SH-SY5Y (cell line): ENCODE results near the gene TAAR6.

Experiments used
- GATA2 ChIP-seq: IDR thresholded peaks from 2 replicates; pipeline ENCODE4 v1.6.1; 2011; ENCODE audit warnings: mild to moderate bottlenecking, low read depth, low read length
- GATA3 ChIP-seq: IDR thresholded peaks from 2 replicates; pipeline ENCODE4 v1.6.1; 2011; ENCODE audit warnings: low read depth, mild to moderate bottlenecking, low read length, moderate library complexity

TAAR6 gene

DNA sequence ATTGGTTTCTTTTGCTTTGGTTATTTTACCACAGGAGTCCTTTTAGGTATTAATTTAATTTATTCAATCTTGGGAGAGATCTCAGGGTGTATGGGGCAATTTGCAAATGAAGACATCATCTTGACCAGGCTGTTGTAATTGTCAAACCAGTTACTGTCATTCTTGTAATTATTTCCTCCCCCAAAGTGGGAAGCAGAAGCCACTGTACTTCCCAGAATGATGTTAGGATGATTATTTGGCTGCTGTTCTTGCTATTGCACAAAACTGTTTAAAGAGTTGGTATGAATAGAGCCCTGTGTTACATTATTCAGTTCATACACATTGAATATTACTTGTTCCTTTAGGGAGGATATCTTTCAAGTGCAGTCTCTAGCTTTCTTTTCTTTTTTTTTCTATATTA lies 1.7 kb downstream of the TAAR6 start:
- TF ChIP-seq GATA3 (no peak), GATA2 (no peak)

DNA sequence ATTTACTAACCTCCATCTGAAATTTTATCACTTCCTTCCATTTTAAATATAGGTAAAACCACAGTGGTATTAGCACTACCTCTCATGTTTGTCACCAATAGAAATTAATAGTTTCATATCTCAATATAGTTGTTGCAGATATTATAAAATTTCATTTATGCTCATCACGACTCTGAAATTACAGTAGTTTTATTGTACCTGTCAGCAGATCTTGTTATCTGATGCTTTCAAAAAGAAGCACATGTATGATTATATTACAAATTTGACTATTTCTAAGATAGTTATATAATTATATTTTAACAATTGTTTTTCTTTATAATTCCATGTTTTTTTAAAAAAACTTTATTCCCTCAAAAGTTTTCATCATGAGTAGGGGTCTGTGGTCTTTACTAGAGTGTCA lies 14.6 kb downstream of the TAAR6 start:
- TF ChIP-seq GATA3, result no peak
- TF ChIP-seq GATA2, result no peak

DNA sequence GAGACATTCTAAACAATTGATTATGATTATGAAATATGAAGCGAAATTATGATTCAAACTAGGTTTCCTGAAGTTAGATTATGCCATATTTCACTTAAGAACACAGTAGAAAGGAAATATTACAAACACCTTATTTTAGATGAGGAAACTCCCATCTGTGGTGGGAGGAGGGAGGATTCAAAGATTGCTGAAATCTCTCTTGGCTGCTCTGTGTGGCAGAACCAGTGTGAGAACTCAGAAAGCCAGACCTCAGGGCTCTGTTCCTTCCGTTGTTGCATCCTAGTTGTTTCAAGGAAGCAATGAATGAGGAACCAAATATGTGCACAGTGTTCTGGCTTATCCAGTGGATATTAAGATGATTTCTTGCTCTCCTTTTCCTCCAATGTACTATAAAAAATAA lies 17.3 kb downstream of the TAAR6 start:
- no peak for TF ChIP-seq GATA2
- TF ChIP-seq GATA3, result no peak

DNA sequence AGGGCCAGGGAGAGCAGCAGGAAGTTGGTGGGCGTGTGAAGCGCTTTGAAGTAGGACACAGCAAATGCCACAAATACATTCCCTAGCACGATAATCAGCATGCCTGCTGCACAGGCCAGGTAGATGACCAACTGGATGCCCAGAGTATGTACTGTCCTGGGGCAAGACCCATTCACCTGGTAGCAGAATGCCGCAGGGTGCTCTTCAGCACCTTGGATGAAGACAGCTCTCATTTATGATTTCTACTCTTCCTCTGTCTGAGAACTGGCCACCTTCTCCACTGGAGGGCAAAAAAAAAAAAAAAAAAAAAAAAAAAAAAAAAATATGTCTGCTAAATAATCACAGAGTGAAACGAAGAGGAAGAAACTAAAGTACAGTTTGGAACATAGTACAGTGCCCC lies 19.3 kb downstream of the TAAR6 start, which contains the start of gene TAAR5:
TSS of gene TAAR5 (minus strand) at position 288 of the 400 bp plus-strand sequence. CDS start at position 233, 55 bp downstream.
- no peak for TF ChIP-seq GATA3
- no peak for TF ChIP-seq GATA2

DNA sequence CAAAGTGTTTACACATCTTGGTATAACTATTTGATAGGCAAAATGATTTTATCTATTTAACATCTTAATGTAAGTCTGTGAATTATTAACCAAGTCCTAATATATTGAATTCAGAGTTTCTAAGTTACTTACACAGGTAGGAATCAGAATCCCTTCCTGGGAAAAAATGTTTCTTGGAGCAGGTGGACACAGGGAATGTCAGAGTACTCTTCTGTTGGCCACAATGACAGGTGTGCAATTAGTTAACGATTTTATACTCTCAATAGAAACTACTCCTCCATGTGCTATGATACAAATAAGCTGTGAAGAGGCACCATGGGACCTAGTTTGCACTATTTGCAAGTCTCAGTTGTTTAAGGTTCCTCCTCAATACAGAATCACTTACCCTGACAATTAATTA lies 20.2 kb downstream of the TAAR6 start:
- no peak for TF ChIP-seq GATA2
- no peak for TF ChIP-seq GATA3

DNA sequence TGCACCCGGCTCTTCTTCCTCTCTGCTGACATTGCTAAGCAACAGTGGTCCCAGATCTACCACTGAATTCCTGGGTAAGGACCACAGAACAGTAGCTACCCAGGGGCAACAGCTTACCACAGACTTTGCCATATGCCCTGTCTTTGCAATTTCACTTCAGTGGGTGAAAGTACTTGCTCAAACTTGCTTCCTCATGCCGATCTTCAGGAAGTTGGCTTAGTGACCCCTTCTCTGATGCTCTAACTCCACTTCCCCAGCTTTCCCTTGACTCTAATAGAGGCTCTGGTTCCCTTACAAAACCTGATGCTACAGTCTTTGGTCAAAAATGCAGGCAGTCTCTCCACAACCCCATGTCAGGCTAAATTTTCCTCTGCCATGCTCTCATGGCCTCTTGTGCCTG lies 22.7 kb downstream of the TAAR6 start:
- TF ChIP-seq GATA2 (no peak), GATA3 (no peak)

DNA sequence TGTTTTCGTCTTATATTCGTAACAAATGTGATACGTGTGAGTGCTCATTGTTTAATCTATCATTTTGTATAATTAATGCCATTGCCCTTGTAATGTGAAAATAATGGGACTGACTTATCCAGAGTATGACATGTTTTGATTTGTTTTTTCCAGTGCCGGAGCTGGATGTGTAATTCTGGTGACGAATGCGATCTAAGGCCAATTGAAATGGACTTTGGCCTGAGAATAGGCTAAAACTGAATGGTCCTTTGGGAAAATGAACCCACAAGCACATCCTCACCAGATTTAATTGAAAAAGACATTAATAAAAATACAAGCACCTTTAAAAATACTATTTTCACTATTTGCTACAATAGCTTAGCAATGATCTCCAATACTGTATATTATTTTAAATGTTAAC lies 26.1 kb downstream of the TAAR6 start:
- TF ChIP-seq GATA3, result no peak

DNA sequence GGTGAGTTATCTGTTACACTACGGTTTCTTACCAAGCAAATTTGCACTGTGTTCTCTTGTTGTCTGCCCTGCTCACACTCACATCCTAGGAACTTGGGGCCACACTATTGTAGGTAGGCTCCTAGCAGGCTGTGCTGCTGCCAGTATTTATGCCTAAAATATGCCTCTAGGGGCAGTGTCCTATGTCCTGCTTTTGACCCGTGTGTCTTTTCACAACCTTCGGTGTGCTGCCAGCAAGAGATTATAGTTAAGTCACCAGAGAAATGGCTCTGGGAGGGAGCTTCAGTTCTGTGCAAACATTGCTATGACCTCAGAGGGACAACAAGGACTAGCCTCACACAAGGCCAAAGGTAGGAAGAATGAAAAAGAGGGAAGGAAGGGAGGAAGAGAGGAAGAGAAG lies 28.4 kb downstream of the TAAR6 start:
- TF ChIP-seq GATA3 (no peak), GATA2 (no peak)

DNA sequence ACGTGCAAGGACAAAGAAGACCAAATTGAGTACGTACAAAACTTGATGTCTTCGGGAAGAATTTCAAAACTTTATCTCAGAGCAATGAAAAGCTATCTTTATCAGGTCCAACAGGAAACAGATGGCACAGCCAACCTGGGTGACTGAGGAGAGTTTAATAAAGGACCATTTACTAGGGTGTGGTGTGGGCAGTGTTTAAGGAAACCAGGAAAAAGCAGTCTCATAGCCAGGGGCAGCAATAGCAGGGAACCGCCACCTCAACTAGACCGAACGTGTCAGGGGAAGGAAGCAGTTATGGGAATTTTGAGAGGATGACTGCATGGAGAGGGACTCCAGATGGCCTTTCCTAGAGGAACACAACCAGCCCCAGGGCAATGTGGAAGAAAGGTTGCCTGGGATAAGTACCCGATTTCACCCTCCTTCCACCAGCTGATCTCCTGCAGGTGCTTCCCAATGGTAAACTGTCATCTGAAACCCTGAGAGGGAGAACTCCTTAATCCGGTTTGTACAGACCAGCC lies 34.6 kb downstream of the TAAR6 start:
- TF ChIP-seq GATA2, result no peak
- TF ChIP-seq GATA3, result no peak

DNA sequence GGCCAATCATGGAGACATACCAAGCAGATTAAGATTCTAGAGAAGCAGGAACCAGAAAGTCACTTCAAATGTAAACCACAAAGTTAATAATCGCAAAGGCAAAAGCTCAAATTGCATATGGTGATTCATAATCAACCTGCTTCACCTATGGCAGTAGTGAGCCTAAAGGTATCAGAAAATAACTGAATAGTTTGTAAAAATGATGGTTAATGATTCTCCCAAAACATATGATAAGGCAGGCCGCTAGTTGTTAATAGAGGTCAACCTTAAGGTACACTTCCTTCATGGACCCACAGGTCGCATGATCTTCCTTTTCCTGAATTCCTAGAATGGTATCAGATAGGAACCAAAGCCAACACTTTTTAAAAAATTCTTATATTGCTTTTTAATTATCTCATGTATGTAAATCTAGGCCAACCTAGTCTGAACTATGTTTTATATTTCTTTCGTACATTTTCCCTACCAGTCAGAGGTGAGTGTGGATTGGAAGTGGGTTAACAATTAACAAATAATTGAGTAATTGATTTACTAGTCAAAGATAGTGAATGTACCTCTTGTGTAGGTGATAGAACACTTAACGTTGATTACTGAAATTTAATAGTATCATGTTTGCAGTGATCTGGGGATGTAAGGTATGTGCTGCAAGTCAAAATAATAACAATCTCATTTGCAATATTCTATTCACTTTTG lies 37.6 kb downstream of the TAAR6 start:
- TF ChIP-seq GATA2 (no peak), GATA3 (no peak)

DNA sequence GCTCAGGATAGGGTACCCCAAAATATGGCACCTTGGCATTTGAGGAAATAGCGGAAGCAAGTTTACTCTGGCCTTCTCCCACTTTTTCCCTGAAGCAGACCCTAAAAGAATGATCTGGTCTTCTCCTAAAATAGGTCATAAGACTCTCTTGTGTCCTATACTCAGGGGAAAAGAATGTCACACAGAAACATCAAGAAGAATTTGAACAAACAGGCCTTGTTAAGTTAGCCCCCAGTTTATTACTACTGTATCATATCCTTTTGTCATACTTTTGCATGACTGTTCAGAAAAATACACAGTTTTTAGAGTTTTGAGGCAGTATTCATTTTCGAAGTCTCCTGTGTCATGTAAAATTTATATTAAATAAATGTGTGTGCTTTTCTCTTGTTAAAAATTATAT lies 41.5 kb downstream of the TAAR6 start:
- TF ChIP-seq GATA3 (no peak), GATA2 (no peak)

DNA sequence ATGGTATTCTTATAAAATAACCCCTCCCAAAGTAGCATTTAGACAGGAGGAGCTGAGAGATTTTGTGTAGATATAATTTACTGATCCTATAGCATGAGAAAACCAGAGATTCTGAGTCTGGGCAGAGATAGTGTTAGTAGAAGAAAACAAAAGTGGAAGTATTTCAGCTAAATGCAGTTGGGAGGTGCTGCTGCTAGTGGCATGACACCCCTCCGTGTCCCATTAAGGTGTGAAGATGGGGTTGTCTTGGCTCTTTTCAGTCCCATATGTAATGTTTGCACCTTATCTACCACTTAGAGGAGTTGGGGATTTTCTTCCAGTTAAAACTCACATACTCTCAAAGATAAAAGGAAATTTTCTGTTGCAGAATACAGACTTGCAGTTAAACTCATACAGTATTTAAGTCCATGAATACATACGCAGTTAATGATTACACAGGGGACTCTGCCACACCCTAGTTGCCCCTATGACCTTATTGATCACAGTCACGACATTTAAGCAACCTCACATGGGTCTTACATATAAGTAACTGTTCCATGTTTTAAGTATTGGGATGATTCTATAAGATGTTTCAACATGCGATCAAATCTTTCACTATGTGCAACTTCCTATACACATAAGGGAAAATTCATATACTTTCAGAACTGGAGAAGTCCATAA lies 42.5 kb downstream of the TAAR6 start:
- no peak for TF ChIP-seq GATA3
- no peak for TF ChIP-seq GATA2

DNA sequence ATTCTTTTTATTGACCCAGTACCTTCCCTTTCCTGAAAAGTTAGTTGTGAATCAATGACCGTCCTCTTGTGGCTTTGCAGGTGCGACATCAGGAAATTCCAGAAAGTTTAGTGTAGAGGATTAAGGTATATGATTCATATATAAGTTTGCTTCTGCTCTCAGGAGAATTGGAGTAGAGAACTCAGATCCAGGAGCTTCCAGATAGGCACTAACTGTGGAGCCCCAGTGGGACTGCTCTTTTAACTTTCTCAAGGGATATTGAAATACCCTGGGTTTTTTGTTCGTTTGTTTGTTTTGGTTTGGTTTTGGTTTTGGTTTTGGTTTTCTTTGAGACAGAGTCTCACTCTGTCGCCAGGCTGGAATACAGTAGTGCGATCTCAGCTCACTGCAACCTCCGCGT lies 44.4 kb downstream of the TAAR6 start:
- TF ChIP-seq GATA3, result no peak
- TF ChIP-seq GATA2, result no peak

DNA sequence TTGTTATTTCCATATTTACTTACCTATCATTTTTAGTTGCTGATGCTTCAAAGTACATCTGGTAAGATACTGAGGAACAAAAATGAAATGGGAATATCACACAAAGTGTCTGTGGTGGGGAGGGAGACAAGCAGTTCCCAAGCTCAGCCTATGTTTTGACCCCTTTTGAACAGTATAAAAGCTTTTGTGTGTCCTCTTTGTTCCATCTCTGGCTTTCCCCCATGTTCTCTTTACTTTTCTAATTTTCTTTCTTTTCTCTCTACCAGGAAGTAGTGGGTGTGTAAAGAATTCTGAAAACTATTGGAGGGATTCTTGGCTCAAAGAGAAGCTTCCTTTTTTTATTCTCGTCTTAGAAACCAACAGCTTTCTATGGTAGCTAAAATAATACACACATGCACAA lies 46.6 kb downstream of the TAAR6 start:
- no peak for TF ChIP-seq GATA2
- no peak for TF ChIP-seq GATA3
